ENCODE data around the gene KLHL10. TPM values are rescaled to one million over a fixed set of nuclear protein-coding genes. Genes with fewer than 3 reads are reported as not detected.

The KLHL10 gene
- total and polyA plus RNA-seq, 2 of the 4 experiments (the other 2 are of a cell fraction) = 0.18 TPM; not detected in 1

DNA sequence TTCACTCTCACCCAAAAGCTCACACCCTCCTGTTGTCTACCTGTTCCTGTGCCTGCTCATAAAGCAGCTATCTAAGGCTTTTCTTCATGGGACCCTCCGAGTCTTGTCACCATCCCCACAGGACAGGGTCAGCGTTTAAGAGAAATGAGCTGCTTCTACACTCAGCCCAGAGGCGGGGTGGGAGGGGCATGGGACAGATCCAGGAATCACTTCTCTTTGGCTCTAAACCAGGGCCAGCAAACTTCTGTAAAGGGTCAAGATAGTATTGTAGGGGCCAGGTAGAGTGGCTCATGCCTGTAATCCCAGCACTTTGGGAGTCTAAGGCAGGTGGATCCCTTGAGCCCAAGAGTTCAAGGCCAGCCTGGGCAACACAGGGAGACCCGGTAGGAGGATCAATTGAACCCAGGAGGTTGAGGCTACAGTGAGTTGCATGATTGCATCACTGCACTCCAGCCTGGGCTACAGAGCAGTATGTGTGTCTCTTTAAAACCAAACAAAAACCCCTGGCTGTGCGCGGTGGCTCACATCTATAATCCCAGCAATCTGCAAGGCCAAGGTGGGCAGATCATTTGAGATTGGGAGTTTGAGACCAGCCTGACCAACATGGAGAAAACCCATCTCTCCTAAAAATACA is 50.8 kb downstream of the KLHL10 start:
- Histone ChIP-seq H2BK5ac (ENCODE audit: low read depth, low read length, poor library complexity, severe bottlenecking) (no peak overlapping the region), H2AFZ (replicated peaks; ENCODE audit: low read length, poor library complexity) (no peak overlapping the region), H3K23ac (ENCODE audit: low read depth, low read length) (no peak overlapping the region), H2AK9ac (replicated peaks; ENCODE audit: low read depth, low read length, poor library complexity) (no peak overlapping the region), H3K9me3 (ENCODE audit: control insufficient read depth, insufficient read depth, low read length) (no peaks in the 10 kb centered on the region), H4K5ac (ENCODE audit: low read depth, low read length) (no peak overlapping the region), H2BK120ac (ENCODE audit: low read depth, low read length) (no peak overlapping the region), H3K4ac (ENCODE audit: low read depth, low read length) (no peak overlapping the region), H3K9ac (ENCODE audit: low read depth, low read length) (no peak overlapping the region), H4K91ac (ENCODE audit: insufficient read depth, low read depth, low read length) (no peak overlapping the region), H2BK20ac (ENCODE audit: low read depth, low read length) (no peak overlapping the region), H3K79me1 (ENCODE audit: low read depth in 1 of 2, low read length in 2 of 2) (peaks cover 40 to 71% of the 10 kb centered on the region in 2 experiments), H4K8ac (ENCODE audit: low read depth in 2 of 2, low read length in 2 of 2) (no peak overlapping the region), H3K27ac (ENCODE audit: insufficient read depth, low read length) (no peak overlapping the region), H3K36me3 (ENCODE audit: control insufficient read depth, insufficient read depth, low read length) (peaks cover 80% of the 10 kb centered on the region), H3K4me3 (ENCODE audit: insufficient read depth, low read depth, low read length) (no peak overlapping the region), H3K14ac (replicated peaks; ENCODE audit: low read depth, low read length) (no peak overlapping the region), H4K20me1 (ENCODE audit: insufficient read depth, low read length) (peaks cover 27% of the 10 kb centered on the region), H2AK5ac (ENCODE audit: low read depth, low read length) (no peak overlapping the region), H3K18ac (ENCODE audit: low read depth, low read length) (no peak overlapping the region), H2BK15ac (ENCODE audit: low read depth, low read length) (no peak overlapping the region), H3K4me2 (ENCODE audit: low read depth, low read length) (no peak overlapping the region), H3K27me3 (ENCODE audit: control insufficient read depth, insufficient read depth, low read length) (no peaks in the 10 kb centered on the region), H3K56ac (ENCODE audit: extremely low read depth, insufficient read depth, low read length) (no peak overlapping the region), H3K9me1 (ENCODE audit: insufficient read depth, low read length) (peaks cover 16% of the 10 kb centered on the region), H3K4me1 (ENCODE audit: control insufficient read depth, insufficient read depth, low read length) (no peaks in the 10 kb centered on the region)
- no CpG with 5 or more reads among the region's 6 CpGs for WGBS, 2 experiments (ENCODE audit: extremely low coverage in 2 of 2, insufficient read length in 1 of 2)
- ATAC-seq (ENCODE audit: low read depth) (no peak), DNase-seq (no peak)
- ChIA-PET CTCF (no interaction called here), POLR2A (ENCODE audit: unreplicated experiment) (no interaction called here)
- intact Hi-C loops (cut with micrococcal nuclease) = no loop called here
- BruUV-seq (replicated peaks) = no TSS peak
- dilution Hi-C loops (cut with HindIII; ENCODE audit: low sequenced_read_pairs, unreplicated experiment) = no loop called here
- TF ChIP-seq RFX5 (IDR thresholded peaks at IDR 0.05; ENCODE audit: low read depth, low read length) (no peak), SMC3 (IDR thresholded peaks at IDR 0.05; ENCODE audit: low read depth, low read length) (no peak), FOS (IDR thresholded peaks at IDR 0.05; ENCODE audit: low read depth, low read length) (no peak), NFE2L2 (IDR thresholded peaks at IDR 0.05; ENCODE audit: low read depth, low read length) (no peak), CEBPB (IDR thresholded peaks at IDR 0.05; ENCODE audit: low read depth, low read length) (no peak), MXI1 (IDR thresholded peaks at IDR 0.05; ENCODE audit: borderline replicate concordance, low read depth, low read length) (no peak)
- TF ChIP-seq, protein P1, sequence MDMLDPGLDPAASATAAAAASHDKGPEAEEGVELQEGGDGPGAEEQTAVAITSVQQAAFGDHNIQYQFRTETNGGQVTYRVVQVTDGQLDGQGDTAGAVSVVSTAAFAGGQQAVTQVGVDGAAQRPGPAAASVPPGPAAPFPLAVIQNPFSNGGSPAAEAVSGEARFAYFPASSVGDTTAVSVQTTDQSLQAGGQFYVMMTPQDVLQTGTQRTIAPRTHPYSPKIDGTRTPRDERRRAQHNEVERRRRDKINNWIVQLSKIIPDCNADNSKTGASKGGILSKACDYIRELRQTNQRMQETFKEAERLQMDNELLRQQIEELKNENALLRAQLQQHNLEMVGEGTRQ (IDR thresholded peaks at IDR 0.05; ENCODE audit: low read depth, low read length) = no peak
- TF ChIP-seq, protein P2, sequence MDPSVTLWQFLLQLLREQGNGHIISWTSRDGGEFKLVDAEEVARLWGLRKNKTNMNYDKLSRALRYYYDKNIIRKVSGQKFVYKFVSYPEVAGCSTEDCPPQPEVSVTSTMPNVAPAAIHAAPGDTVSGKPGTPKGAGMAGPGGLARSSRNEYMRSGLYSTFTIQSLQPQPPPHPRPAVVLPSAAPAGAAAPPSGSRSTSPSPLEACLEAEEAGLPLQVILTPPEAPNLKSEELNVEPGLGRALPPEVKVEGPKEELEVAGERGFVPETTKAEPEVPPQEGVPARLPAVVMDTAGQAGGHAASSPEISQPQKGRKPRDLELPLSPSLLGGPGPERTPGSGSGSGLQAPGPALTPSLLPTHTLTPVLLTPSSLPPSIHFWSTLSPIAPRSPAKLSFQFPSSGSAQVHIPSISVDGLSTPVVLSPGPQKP (IDR thresholded peaks at IDR 0.05; ENCODE audit: borderline replicate concordance, low read depth, low read length) = no peak
- in situ Hi-C loops (cut with MboI; ENCODE audit: low sequenced_read_pairs) = no loop called here

All from IMR-90 (cell line).